ENCODE data around the gene ACBD4.

The ACBD4 gene

DNA sequence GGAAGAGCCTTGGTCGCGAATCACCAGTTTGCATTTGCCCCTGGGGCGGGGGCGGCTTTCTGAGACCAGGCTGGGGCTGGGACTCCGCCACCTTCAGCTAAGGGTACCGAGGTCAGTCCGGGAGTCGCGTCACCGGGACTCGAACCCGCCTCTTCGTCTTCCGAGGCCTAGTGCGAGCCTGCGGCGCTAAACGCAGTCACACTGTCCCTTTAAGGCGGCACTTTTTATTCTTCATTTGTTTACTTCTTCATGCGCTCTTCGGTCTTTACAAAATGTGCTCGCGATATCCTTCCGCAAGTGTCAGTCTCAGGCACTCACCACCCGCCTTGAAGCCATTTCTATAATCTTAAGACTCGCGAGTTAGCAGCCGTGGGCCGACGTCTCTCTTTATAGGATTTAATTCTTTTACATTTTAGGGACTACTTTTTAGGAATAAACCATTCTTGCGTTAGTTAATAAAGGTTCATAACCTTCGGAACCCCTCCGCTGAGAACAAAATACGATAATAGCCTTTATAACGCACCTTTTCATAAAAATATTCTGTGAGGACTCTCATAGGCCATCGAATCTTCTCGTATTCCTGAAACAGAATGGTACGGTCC is 12.2 kb downstream of the ACBD4 start:
- TF ChIP-seq, protein P1, sequence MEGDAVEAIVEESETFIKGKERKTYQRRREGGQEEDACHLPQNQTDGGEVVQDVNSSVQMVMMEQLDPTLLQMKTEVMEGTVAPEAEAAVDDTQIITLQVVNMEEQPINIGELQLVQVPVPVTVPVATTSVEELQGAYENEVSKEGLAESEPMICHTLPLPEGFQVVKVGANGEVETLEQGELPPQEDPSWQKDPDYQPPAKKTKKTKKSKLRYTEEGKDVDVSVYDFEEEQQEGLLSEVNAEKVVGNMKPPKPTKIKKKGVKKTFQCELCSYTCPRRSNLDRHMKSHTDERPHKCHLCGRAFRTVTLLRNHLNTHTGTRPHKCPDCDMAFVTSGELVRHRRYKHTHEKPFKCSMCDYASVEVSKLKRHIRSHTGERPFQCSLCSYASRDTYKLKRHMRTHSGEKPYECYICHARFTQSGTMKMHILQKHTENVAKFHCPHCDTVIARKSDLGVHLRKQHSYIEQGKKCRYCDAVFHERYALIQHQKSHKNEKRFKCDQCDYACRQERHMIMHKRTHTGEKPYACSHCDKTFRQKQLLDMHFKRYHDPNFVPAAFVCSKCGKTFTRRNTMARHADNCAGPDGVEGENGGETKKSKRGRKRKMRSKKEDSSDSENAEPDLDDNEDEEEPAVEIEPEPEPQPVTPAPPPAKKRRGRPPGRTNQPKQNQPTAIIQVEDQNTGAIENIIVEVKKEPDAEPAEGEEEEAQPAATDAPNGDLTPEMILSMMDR (conservative IDR thresholded peaks at IDR 0.05), result no peak

DNA sequence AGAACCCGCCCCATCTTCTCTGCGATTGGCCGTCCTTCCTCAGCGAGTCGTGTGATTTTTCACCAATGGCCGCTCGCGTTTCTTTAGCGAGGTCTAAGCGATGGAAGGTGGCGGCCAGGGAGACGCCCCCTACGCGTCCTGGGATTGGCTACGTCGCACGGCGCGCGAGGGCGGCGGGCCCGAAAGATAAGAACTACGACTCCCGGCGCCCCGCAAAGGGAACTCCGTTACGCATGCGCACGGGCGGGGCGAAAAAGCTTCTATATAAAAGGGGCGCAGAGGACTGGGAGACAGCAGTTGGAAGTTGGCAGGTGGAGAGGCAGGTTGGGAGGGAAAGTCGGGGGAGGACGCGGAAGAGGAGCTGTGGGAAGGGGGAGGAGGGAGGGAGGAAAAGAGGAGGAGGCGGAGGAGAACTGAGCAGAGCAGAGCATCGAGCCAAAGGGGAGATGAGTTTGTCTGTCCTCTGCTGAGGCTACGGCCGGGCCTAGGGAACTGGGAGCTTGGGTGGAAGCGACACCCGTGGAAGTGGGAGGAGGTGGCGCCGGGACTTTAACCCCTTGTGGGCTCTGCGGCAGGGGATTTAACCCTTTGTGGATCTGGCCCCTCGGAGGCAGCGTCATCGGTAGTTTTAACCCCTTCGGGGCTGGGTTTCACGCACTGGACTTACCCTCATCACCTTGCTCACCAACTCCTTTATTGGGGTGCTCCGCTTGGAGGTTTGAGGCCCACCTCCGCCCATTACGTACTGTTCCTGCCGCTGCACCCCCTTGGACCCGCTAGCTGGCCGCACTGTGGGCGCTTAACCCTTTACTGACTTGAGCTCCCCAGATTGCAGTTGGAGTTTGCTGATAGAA is 12.9 kb downstream of the ACBD4 start, which contains the start of gene HEXIM1:
HEXIM1 (plus strand) TSS at position 293 of the 854 bp plus-strand sequence. CDS start 716 bp downstream, outside the sequence.
- TF ChIP-seq, protein P1 (conservative IDR thresholded peaks at IDR 0.05), result no peak

More for the DNA sequence above, 12.2 kb downstream of the ACBD4 start:
- peak overlapping the region; percentile 99 for H3K27ac ChIP-seq

GRCh38 chr17:45149037-45149668 is 13.7 kb downstream of the ACBD4 start:
- H3K27ac ChIP-seq, result peak overlapping the region; percentile 99
- TF ChIP-seq, protein P1 (conservative IDR thresholded peaks at IDR 0.05), result peak; percentile 91

More for the DNA sequence above, 12.9 kb downstream of the ACBD4 start, which contains the start of gene HEXIM1:
- H3K27ac ChIP-seq, result peak within 1 kb of the TSS; percentile 99

DNA sequence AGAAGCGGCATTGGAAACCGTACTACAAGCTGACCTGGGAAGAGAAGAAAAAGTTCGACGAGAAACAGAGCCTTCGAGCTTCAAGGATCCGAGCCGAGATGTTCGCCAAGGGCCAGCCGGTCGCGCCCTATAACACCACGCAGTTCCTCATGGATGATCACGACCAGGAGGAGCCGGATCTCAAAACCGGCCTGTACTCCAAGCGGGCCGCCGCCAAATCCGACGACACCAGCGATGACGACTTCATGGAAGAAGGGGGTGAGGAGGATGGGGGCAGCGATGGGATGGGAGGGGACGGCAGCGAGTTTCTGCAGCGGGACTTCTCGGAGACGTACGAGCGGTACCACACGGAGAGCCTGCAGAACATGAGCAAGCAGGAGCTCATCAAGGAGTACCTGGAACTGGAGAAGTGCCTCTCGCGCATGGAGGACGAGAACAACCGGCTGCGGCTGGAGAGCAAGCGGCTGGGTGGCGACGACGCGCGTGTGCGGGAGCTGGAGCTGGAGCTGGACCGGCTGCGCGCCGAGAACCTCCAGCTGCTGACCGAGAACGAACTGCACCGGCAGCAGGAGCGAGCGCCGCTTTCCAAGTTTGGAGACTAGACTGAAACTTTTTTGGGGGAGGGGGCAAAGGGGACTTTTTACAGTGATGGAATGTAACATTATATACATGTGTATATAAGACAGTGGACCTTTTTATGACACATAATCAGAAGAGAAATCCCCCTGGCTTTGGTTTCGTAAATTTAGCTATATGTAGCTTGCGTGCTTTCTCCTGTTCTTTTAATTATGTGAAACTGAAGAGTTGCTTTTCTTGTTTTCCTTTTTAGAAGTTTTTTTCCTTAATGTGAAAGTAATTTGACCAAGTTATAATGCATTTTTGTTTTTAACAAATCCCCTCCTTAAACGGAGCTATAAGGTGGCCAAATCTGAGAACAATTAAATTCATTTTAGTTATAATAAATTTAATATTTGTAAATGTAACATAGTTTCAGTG is 14.5 kb downstream of the ACBD4 start:
- peak overlapping the region; percentile 99 for H3K27ac ChIP-seq
- TF ChIP-seq, protein P1 (conservative IDR thresholded peaks at IDR 0.05), result no peak

DNA sequence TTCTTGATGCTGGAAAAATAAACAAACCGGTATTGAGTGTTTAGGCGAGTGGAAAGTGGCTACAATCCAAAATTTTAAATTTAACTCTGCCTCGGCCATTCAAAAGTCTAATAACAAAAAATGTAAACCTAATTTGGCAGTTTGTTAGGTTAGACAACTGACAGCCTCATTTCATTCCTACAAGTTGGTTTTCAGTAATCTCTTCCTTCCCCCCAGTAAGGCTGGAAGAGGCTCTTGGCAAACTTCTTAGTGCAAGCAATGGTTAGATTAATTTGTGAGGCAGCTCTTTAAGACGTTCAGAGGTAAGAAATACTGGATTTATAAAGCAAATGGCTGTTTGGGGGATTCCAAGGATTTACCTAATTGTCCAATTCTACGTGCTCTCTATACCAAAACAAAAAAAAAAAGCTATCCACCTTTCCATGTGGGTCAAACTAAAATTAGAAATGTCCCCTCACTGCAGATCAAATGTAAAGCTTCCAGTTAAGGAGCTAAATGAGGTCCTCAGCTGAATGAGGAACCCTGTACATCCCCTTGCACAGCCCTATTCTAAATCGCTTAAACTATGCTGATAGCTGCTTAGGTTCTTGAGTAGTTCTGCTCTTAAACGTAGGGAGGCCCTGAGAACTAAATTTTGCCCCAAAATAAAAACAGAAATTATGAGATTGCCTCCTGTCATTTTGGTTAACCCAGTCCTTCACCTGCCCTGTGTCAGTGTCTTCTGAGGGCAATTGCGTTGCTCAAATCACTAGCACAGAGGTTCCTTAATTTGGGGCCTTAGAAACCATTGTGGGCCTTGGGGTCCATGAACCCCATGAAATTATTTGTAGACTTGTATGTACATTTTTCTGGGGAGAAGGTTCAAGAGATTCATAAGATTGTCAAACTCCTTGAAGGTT is 15.7 kb downstream of the ACBD4 start:
- H3K27ac ChIP-seq, result peak overlapping the region; percentile 99
- TF ChIP-seq, protein P1 (conservative IDR thresholded peaks at IDR 0.05), result no peak

GRCh38 chr17:45155029-45155428 is 19.5 kb downstream of the ACBD4 start:
- peak overlapping the region; percentile 100 for H3K27ac ChIP-seq
- TF ChIP-seq, protein P1 (conservative IDR thresholded peaks at IDR 0.05), result no peak

Data from VCaP (cell line).